HCT116 (cell line): ENCODE measurements around the gene TMOD1.

Source experiments
- POLR2A ChIP-seq: IDR thresholded peaks from 2 replicates; pipeline ENCODE4 v1.7.0; 2011; ENCODE audit warnings: borderline replicate concordance; ENCODE audit not compliant: insufficient read depth, insufficient read length; ENCODE audit errors: extremely low read depth
- ZNF274 ChIP-seq: fragments of 200-500 bp; sonication (Bioruptor generic); IDR thresholded peaks from 2 replicates; pipeline ENCODE4 v1.6.1; 2014; ENCODE audit warnings: mild to moderate bottlenecking, low read depth, low read length, inconsistent platforms

DNA sequence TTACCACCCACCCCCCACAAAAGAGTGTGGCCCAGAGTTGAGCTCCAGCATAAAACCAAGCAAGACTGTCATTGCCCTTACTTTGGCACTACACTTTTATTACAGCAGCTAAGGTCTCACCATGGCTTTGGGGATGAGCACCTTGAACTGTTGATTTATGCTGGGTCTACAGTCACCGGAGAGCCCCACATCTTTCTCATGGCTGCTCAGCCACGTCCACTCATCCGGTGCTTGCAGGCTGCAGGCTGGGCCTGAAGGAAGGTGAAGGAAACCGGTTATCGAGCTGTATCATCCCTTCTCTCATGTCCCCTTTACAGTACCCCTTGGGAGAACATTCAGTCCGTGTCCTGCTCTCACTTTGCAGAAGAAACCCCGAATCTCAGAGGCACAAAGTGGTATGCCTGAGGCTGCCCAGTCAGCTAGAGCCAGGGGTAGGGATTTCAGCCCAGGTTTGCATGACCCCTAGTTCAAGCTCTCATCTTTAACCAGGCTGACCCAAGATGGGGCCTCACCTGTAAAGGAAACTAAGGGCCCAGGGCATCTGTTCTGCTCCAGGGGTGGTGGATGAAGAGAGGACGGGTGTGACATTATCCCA is 11.6 kb downstream of the TMOD1 start:
- TF ChIP-seq POLR2A (no peak), ZNF274 (no peak)
